ENCODE measurements around the gene CALML3.

DNA sequence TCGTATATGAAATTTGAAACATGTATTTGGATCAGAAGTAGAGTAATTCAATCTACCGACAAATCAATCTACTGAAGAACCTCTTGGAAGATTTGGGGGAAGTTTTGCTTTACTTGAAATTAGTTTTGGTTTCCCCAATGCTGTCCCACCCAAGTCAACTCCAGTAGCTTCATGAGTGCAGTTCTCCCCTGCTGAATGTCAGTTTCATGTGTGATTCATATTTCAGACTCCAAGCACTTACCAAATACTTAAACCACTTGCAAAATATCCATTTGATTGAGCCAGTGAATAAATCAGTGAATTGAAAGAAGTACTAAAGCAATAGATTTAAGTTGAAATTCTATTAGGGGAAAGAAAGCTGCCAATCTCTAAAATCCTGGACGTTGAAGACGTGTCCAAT lies 34.7 kb upstream of the CALML3 start:
- TF ChIP-seq, protein P1, sequence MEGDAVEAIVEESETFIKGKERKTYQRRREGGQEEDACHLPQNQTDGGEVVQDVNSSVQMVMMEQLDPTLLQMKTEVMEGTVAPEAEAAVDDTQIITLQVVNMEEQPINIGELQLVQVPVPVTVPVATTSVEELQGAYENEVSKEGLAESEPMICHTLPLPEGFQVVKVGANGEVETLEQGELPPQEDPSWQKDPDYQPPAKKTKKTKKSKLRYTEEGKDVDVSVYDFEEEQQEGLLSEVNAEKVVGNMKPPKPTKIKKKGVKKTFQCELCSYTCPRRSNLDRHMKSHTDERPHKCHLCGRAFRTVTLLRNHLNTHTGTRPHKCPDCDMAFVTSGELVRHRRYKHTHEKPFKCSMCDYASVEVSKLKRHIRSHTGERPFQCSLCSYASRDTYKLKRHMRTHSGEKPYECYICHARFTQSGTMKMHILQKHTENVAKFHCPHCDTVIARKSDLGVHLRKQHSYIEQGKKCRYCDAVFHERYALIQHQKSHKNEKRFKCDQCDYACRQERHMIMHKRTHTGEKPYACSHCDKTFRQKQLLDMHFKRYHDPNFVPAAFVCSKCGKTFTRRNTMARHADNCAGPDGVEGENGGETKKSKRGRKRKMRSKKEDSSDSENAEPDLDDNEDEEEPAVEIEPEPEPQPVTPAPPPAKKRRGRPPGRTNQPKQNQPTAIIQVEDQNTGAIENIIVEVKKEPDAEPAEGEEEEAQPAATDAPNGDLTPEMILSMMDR (conservative IDR thresholded peaks at IDR 0.05) = no peak
- no peak for TF ChIP-seq ZFX (IDR thresholded peaks at IDR 0.05)
